GM18907 (cell line): ENCODE results near the gene MCEMP1.
A peak's percentile ranks its signal among the peaks of the same experiment; 100 is the strongest.

Experiments
- ATAC-seq: cut with Tn5 transposase; IDR thresholded peaks from one replicate; pipeline ENCODE4 v1.9.1; 2021; ENCODE audit warnings: mild to moderate bottlenecking, moderate library complexity; ENCODE audit not compliant: unreplicated experiment

MCEMP1 gene

GRCh38 chr19:7722231-7722651, 45.4 kb downstream of the MCEMP1 start:
- peak; percentile 71 for ATAC-seq

- ATAC-seq, result no peak
Measured at GRCh38 chr19:7725791-7726190, 48.9 kb downstream of the MCEMP1 start.

GRCh38 chr19:7729211-7729610, 52.3 kb downstream of the MCEMP1 start:
- ATAC-seq, result no peak
